Measurements from ENCODE around the gene SMYD3.

DNA sequence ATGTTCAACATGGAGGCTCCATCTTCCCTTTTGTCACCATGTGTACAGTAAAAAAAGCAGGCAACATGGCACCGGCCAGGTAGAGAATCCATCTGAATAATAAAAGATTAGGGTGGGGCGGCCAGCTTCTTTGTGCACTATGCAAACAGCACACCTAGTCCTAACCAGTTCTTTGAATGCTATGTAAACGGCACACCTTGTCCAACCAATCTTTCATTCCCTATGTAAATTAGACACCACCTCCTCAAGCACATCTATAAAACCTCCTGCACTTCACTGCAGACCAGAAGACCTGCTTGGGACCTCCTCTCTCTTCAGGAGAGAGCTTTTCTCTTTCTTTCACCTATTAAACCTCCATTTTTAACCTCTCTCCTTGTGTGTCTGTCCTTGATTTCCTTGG, 30.8 kb upstream of the SMYD3 start:
- TF ChIP-seq, protein P1, sequence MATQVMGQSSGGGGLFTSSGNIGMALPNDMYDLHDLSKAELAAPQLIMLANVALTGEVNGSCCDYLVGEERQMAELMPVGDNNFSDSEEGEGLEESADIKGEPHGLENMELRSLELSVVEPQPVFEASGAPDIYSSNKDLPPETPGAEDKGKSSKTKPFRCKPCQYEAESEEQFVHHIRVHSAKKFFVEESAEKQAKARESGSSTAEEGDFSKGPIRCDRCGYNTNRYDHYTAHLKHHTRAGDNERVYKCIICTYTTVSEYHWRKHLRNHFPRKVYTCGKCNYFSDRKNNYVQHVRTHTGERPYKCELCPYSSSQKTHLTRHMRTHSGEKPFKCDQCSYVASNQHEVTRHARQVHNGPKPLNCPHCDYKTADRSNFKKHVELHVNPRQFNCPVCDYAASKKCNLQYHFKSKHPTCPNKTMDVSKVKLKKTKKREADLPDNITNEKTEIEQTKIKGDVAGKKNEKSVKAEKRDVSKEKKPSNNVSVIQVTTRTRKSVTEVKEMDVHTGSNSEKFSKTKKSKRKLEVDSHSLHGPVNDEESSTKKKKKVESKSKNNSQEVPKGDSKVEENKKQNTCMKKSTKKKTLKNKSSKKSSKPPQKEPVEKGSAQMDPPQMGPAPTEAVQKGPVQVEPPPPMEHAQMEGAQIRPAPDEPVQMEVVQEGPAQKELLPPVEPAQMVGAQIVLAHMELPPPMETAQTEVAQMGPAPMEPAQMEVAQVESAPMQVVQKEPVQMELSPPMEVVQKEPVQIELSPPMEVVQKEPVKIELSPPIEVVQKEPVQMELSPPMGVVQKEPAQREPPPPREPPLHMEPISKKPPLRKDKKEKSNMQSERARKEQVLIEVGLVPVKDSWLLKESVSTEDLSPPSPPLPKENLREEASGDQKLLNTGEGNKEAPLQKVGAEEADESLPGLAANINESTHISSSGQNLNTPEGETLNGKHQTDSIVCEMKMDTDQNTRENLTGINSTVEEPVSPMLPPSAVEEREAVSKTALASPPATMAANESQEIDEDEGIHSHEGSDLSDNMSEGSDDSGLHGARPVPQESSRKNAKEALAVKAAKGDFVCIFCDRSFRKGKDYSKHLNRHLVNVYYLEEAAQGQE (IDR thresholded peaks at IDR 0.05; ENCODE audit: insufficient read depth in 1 of 2, low read depth in 2 of 2, low read length in 2 of 2) = no peak
- TF ChIP-seq POLR2AphosphoS5 (IDR thresholded peaks at IDR 0.05; ENCODE audit: low read depth, low read length) = no peak
- TF ChIP-seq TAF1 (IDR thresholded peaks at IDR 0.05; ENCODE audit: borderline replicate concordance, insufficient read depth, low read length) = no peak
- TF ChIP-seq SIN3A (IDR thresholded peaks at IDR 0.05; ENCODE audit: borderline replicate concordance, insufficient read depth, low read length) = no peak
- no peak for TF ChIP-seq FOXP2 (optimal IDR thresholded peaks at IDR 0.05; ENCODE audit: borderline replicate concordance, extremely low read depth, extremely low read length, insufficient read depth)
